ACC112 (cell line): ENCODE results near the gene TXN2.

Experiments used
- H2AFZ ChIP-seq: fragments of 200-600 bp; sonication (generic); one replicate; pipeline ENCODE4 v1.6.0; 2017; ENCODE audit warnings: antibody characterized with exemption, low read length; ENCODE audit not compliant: unreplicated experiment
- H3K27ac ChIP-seq: fragments of 200-600 bp; sonication (generic); 2 replicates; pipeline ENCODE4 v1.5.1; 2014; ENCODE audit warnings: low read depth, mild to moderate bottlenecking, antibody characterized with exemption, low read length, moderate library complexity
- H3K27me3 ChIP-seq: fragments of 200-600 bp; sonication (generic); 2 replicates; pipeline ENCODE4 v1.6.1; 2014; ENCODE audit warnings: mild to moderate bottlenecking, antibody characterized with exemption, low read length, moderate library complexity, mixed read lengths; ENCODE audit not compliant: insufficient read depth
- H3K36me3 ChIP-seq: fragments of 200-600 bp; sonication (generic); 2 replicates; pipeline ENCODE4 v1.6.1; 2016; ENCODE audit warnings: mild to moderate bottlenecking, antibody characterized with exemption, low read length, moderate library complexity, mixed read lengths; ENCODE audit not compliant: insufficient read depth
- H3K4me1 ChIP-seq: fragments of 200-600 bp; sonication (generic); one replicate; pipeline ENCODE4 v1.6.1; 2016; ENCODE audit warnings: low read length, mixed read lengths; ENCODE audit not compliant: insufficient read depth, unreplicated experiment, control insufficient read depth
- H3K4me3 ChIP-seq: fragments of 200-600 bp; sonication (generic); 2 replicates; pipeline ENCODE4 v1.5.1; 2014; ENCODE audit warnings: mild to moderate bottlenecking, low read depth, low read length
- H3K79me2 ChIP-seq: fragments of 200-600 bp; sonication (generic); one replicate; pipeline ENCODE4 v1.6.0; 2016; ENCODE audit warnings: low read length; ENCODE audit not compliant: control insufficient read depth, unreplicated experiment, insufficient read depth

TXN2 gene

GRCh38 chr22:36480941-36481392 lies 473 bp downstream of the TXN2 start:
- Histone ChIP-seq H3K4me3 (peak overlapping the region; percentile 98), H3K36me3 (no peaks in the 10 kb centered on the region), H2AFZ (peak overlapping the region; percentile 38), H3K79me2 (peaks cover 10% of the 10 kb centered on the region), H3K27me3 (no peaks in the 10 kb centered on the region), H3K27ac (peak overlapping the region; percentile 95), H3K4me1 (peaks cover 6% of the 10 kb centered on the region)

- H3K4me3 ChIP-seq: no peak overlapping the region
- H3K79me2 ChIP-seq: peaks cover 10% of the 10 kb centered on the region
- H3K36me3 ChIP-seq: no peaks in the 10 kb centered on the region
Measured at GRCh38 chr22:36478966-36479365, 2.5 kb downstream of the TXN2 start.

DNA sequence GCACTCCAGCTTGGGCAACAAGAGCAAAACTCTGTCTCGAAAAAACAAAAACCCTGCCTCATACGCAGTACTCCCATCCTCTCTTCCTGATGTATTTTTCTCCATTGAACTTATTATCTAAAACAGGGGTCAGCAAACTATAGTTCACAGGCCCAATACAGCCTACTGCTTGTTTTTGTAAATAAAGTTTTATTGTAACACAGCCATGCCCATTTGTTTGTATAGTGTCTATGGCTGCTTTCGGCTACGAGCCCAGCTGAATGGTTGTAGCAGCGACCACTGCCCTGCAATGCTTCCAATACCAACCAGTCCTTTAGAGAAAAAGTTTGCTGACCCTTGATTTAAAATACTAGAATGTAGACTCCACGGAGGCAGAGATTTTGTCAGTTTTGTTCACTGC lies 6.1 kb downstream of the TXN2 start:
- no peak overlapping the region for H2AFZ ChIP-seq
- no peak overlapping the region for H3K27ac ChIP-seq
- H3K4me1 ChIP-seq: peaks cover 14% of the 10 kb centered on the region
- H3K27me3 ChIP-seq: no peaks in the 10 kb centered on the region
- no peak overlapping the region for H3K4me3 ChIP-seq
- peaks cover 4% of the 10 kb centered on the region for H3K79me2 ChIP-seq
- H3K36me3 ChIP-seq: no peaks in the 10 kb centered on the region

More at GRCh38 chr22:36478966-36479365, 2.5 kb downstream of the TXN2 start:
- Histone ChIP-seq H3K27me3 (no peaks in the 10 kb centered on the region), H3K4me1 (peaks cover 6% of the 10 kb centered on the region), H2AFZ (no peak overlapping the region), H3K27ac (no peak overlapping the region)

DNA sequence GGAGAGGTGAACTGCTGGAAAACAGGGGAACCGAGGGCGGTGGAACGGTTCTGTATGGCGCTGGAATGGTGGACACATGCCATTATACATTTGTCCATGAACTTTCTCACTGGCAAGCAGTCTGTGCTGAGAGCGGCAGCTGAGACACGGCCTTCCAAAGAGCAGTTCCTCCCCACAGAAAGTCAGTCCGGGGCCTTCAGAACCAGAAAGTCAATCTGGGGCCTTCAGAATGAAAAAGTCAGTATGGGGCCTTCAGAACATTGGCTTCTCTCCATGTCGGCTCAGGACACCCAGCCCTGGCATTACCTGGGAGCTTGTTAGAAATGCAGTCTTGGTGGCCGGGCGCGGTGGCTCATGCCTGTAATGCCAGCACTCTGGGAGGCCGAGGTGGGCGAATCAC lies 8.8 kb downstream of the TXN2 start:
- no peaks in the 10 kb centered on the region for H3K36me3 ChIP-seq
- no peaks in the 10 kb centered on the region for H3K27me3 ChIP-seq
- H3K4me1 ChIP-seq: peaks cover 21% of the 10 kb centered on the region
- no peak overlapping the region for H3K27ac ChIP-seq
- H3K79me2 ChIP-seq: no peaks in the 10 kb centered on the region
- H2AFZ ChIP-seq: no peak overlapping the region
- H3K4me3 ChIP-seq: no peak overlapping the region

DNA sequence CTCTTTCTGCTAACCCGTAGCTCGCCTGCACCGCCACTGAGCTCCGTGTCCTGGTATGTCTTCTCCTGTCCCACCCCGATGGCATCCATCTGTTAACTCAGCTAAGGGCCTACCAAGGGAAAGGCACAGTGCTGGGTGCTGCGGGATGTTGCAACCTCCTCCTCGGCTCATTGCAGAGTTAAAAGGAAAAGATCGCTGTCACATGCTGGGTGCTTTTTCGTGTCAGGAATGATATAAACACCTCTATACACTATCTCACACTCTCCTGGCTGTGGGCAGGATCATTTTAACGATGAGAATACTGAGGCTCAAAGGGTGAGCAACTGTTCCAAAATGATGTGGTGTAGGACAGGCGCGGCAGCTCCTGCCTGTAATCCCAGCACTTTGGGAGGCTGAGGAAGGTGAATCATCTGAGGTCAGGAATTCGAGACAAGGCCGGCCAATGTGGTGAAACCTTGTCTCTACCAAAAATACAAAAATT lies 10.1 kb downstream of the TXN2 start:
- Histone ChIP-seq H3K79me2 (no peaks in the 10 kb centered on the region), H3K27ac (peak overlapping the region; percentile 57), H3K36me3 (no peaks in the 10 kb centered on the region), H3K4me3 (no peak overlapping the region), H3K27me3 (no peaks in the 10 kb centered on the region), H2AFZ (no peak overlapping the region), H3K4me1 (peaks cover 34% of the 10 kb centered on the region)

- H2AFZ ChIP-seq: no peak overlapping the region
- no peaks in the 10 kb centered on the region for H3K79me2 ChIP-seq
- H3K27me3 ChIP-seq: no peaks in the 10 kb centered on the region
- H3K27ac ChIP-seq: peak overlapping the region; percentile 57
- H3K4me1 ChIP-seq: peaks cover 38% of the 10 kb centered on the region
- no peak overlapping the region for H3K4me3 ChIP-seq
- H3K36me3 ChIP-seq: no peaks in the 10 kb centered on the region
Measured at GRCh38 chr22:36470994-36471331, 10.5 kb downstream of the TXN2 start.

GRCh38 chr22:36470162-36470993 lies 11.1 kb downstream of the TXN2 start:
- Histone ChIP-seq H2AFZ (no peak overlapping the region), H3K4me1 (peaks cover 44% of the 10 kb centered on the region), H3K36me3 (no peaks in the 10 kb centered on the region), H3K79me2 (no peaks in the 10 kb centered on the region), H3K27me3 (no peaks in the 10 kb centered on the region), H3K4me3 (no peak overlapping the region), H3K27ac (0 out of 2 replicates have a peak overlapping the region, but pooled peaks have one; percentile 57)

DNA sequence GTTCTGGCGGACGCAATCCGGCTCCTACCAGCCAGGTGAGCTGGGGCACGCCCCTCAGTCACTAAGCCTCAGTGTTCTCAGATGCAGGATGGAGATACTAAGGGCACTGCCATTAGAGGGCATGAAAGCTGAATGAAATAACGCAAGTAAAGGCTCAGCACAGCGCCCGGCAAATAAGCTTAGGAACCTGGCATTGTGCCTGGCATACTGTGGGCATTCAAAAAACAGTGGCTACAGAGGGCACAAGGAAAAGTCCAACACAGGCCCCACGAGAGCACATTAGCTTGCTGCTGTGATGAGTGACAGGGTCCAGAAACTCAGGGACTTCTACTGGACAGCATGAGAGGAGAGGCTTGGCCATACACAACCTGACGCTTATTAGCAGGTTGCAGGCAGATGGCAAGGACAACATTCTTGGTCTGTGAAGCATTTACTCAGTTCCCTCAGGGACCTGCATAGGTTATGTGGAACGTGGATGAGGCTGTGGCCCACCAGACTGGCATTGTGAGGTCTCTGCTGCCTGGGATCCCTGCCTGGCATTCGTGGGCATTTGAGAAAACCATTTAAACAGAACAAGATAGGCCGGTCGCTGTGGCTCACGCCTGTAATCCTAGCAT lies 12.2 kb downstream of the TXN2 start:
- H2AFZ ChIP-seq: no peak overlapping the region
- H3K27me3 ChIP-seq: no peaks in the 10 kb centered on the region
- no peaks in the 10 kb centered on the region for H3K79me2 ChIP-seq
- peaks cover 50% of the 10 kb centered on the region for H3K4me1 ChIP-seq
- H3K27ac ChIP-seq: no peak overlapping the region
- no peaks in the 10 kb centered on the region for H3K36me3 ChIP-seq
- H3K4me3 ChIP-seq: no peak overlapping the region

GRCh38 chr22:36467946-36468345 lies 13.5 kb downstream of the TXN2 start:
- no peaks in the 10 kb centered on the region for H3K36me3 ChIP-seq
- peak overlapping the region; percentile 90 for H3K27ac ChIP-seq
- peaks cover 50% of the 10 kb centered on the region for H3K4me1 ChIP-seq
- H3K79me2 ChIP-seq: no peaks in the 10 kb centered on the region
- no peak overlapping the region; the same call in 1 of the 2 replicates for H3K4me3 ChIP-seq
- H3K27me3 ChIP-seq: no peaks in the 10 kb centered on the region
- no peak overlapping the region for H2AFZ ChIP-seq

DNA sequence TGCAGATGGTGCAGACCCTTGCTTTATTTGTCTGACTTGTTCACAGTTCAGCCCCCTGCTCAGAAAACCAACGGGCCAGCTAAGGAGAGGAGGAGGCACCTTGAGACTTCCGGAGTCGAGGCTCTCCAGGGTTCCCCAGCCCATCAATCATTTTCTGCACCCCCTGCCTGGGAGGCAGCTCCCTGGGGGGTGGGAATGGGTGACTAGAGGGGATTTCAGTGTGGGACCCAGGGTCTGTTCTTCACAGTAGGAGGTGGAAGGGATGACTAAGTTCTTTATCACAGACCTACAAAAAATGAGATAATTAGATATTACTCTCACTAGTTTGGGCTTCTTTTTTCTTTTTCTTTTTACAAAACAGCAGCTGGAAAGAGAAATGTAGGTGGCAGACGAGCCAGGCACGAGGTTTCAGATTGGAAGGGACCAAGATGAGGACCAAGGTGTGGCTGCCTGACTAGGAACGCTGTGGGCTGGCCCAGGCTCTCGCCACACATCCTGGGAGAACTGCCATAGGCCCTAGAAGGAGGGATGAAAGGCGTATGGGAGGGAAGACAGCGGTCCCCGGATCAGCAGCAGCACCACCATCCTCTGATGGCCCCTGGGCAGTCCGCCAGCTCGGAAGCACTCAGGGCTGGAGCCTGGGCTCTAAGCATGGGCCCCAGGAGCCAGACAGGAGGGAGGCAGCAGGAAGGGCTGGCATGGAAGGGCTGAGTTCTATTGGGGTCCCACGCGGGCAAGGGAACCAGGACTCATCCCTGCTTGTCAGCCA lies 14.2 kb downstream of the TXN2 start:
- H3K4me1 ChIP-seq: peaks cover 53% of the 10 kb centered on the region
- H3K36me3 ChIP-seq: no peaks in the 10 kb centered on the region
- H3K27ac ChIP-seq: peak overlapping the region; percentile 90
- no peaks in the 10 kb centered on the region for H3K79me2 ChIP-seq
- no peaks in the 10 kb centered on the region for H3K27me3 ChIP-seq
- no peak overlapping the region for H2AFZ ChIP-seq
- no peak overlapping the region; the same call in 1 of the 2 replicates for H3K4me3 ChIP-seq
